ENCODE results near the gene HS6ST1. TPM values are rescaled to one million over a fixed set of nuclear protein-coding genes. Genes with fewer than 3 reads are reported as not detected.

Gene HS6ST1
- total RNA-seq, 1 donor from 2014 or later: 23.3 TPM

- H3K27me3 Mint-ChIP-seq (ENCODE audit: unreplicated experiment): peaks cover 18% of the 10 kb centered on the region
- H3K4me1 Mint-ChIP-seq (ENCODE audit: unreplicated experiment): peaks cover 12% of the 10 kb centered on the region
- peaks cover 12% of the 10 kb centered on the region for H3K36me3 Mint-ChIP-seq (ENCODE audit: low read depth, unreplicated experiment)
- no peaks in the 10 kb centered on the region for H3K9me3 Mint-ChIP-seq (ENCODE audit: unreplicated experiment)
- no peak for TF ChIP-seq CTCF (IDR thresholded peaks at IDR 0.05; ENCODE audit: unreplicated experiment)
- peak overlapping the region; percentile 89 for H3K4me3 Mint-ChIP-seq (ENCODE audit: unreplicated experiment)
- no peak overlapping the region for H3K27ac Mint-ChIP-seq (ENCODE audit: unreplicated experiment)
- peak; percentile 3 for DNase-seq (ENCODE audit: low spot score)
These were observed 2.6 kb downstream of the HS6ST1 start for GRCh38 chr2:128315829-128316776.

GRCh38 chr2:128315122-128315828, 3.4 kb downstream of the HS6ST1 start:
- no peak for DNase-seq (ENCODE audit: low spot score)
- no peak for TF ChIP-seq CTCF (IDR thresholded peaks at IDR 0.05; ENCODE audit: unreplicated experiment)
- H3K4me3 Mint-ChIP-seq (ENCODE audit: unreplicated experiment): no peak overlapping the region
- H3K36me3 Mint-ChIP-seq (ENCODE audit: low read depth, unreplicated experiment): peaks cover 12% of the 10 kb centered on the region
- H3K4me1 Mint-ChIP-seq (ENCODE audit: unreplicated experiment): peaks cover 19% of the 10 kb centered on the region
- H3K27ac Mint-ChIP-seq (ENCODE audit: unreplicated experiment): no peak overlapping the region
- no peaks in the 10 kb centered on the region for H3K9me3 Mint-ChIP-seq (ENCODE audit: unreplicated experiment)
- H3K27me3 Mint-ChIP-seq (ENCODE audit: unreplicated experiment): peaks cover 17% of the 10 kb centered on the region

GRCh38 chr2:128314348-128315121, 4.1 kb downstream of the HS6ST1 start:
- DNase-seq (ENCODE audit: low spot score): no peak
- Mint-ChIP-seq H3K27ac (ENCODE audit: unreplicated experiment) (no peak overlapping the region), H3K36me3 (ENCODE audit: low read depth, unreplicated experiment) (peaks cover 12% of the 10 kb centered on the region), H3K4me3 (ENCODE audit: unreplicated experiment) (peak overlapping the region; percentile 42), H3K27me3 (ENCODE audit: unreplicated experiment) (peaks cover 17% of the 10 kb centered on the region), H3K9me3 (ENCODE audit: unreplicated experiment) (no peaks in the 10 kb centered on the region), H3K4me1 (ENCODE audit: unreplicated experiment) (peaks cover 23% of the 10 kb centered on the region)
- TF ChIP-seq CTCF (IDR thresholded peaks at IDR 0.05; ENCODE audit: unreplicated experiment): no peak

- Mint-ChIP-seq H3K36me3 (ENCODE audit: low read depth, unreplicated experiment) (peaks cover 12% of the 10 kb centered on the region), H3K9me3 (ENCODE audit: unreplicated experiment) (no peaks in the 10 kb centered on the region), H3K4me1 (ENCODE audit: unreplicated experiment) (peaks cover 24% of the 10 kb centered on the region), H3K4me3 (ENCODE audit: unreplicated experiment) (peak overlapping the region; percentile 42), H3K27ac (ENCODE audit: unreplicated experiment) (no peak overlapping the region), H3K27me3 (ENCODE audit: unreplicated experiment) (peaks cover 17% of the 10 kb centered on the region)
- TF ChIP-seq CTCF (IDR thresholded peaks at IDR 0.05; ENCODE audit: unreplicated experiment): no peak
- no peak for DNase-seq (ENCODE audit: low spot score)
These were observed 4.7 kb downstream of the HS6ST1 start for GRCh38 chr2:128313931-128314347.
